Measurements from ENCODE around the gene CCDC6.

GRCh38 chr10:59865101-59865500, 41.3 kb downstream of the CCDC6 start:
- no peak for TF ChIP-seq POLR2A (IDR thresholded peaks at IDR 0.05)
- no peak for TF ChIP-seq CTCF (IDR thresholded peaks at IDR 0.05)
- no peak for TF ChIP-seq POLR2AphosphoS5 (IDR thresholded peaks at IDR 0.05; ENCODE audit: insufficient read depth in 1 of 2, low read depth in 1 of 2)

Measured in vagina (tissue), 2 donors.